GM21423 (cell line): ENCODE measurements around the gene SYNDIG1.

ENCODE experiments used
- ATAC-seq: cut with Tn5 transposase; IDR thresholded peaks from one replicate; pipeline ENCODE4 v1.9.1; 2021; ENCODE audit warnings: mild to moderate bottlenecking, moderate library complexity; ENCODE audit not compliant: unreplicated experiment

The SYNDIG1 gene

DNA sequence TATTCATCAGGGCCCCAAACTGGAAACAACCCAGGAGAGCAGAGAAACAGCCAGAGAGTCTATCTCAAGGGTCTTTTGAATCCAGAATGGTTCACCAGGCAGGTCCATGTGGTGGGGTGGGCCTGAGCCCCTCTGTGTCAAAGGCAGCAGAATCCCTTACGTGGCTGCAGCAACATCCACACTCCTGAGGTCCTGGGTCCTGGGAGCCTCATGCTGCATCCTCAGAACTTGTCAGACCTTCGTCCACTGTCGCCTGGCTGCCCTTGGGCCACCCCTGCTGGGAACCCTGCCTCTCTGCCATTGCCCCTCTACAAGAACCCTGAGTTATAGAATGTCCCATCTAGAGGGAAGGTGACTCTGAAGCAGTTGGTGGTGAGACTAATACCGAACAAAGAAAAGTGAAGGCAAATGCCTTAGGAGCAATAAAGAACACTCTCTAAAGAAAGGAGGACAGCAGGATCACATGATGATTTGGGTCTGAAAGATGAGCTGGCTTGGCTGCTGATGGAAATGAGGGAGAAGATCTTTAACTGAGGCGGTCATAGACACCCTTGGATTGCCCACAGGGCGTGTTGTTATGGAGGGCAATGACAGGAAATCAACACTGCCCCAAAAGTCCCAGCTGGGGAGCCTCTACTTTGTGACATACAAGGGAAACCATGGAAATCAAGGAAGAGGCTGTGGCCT, 161.2 kb downstream of the SYNDIG1 start:
- ATAC-seq: no peak

DNA sequence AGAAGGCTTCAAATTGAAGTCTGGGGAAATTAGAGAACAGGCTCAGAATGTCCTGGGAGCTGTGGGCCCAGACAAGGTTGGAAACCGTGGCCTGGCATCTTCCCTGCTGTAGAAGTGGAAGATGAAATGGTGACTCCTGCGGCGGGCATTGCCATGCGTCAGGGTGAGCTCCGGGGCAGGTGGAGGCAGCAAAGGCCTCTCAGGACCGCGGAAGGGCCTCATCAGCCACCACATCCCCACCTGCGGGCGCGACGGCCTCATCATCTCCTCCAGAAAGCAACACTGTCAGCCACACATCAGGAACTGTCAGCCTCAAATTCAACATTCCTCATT, 161.7 kb downstream of the SYNDIG1 start:
- ATAC-seq: no peak

DNA sequence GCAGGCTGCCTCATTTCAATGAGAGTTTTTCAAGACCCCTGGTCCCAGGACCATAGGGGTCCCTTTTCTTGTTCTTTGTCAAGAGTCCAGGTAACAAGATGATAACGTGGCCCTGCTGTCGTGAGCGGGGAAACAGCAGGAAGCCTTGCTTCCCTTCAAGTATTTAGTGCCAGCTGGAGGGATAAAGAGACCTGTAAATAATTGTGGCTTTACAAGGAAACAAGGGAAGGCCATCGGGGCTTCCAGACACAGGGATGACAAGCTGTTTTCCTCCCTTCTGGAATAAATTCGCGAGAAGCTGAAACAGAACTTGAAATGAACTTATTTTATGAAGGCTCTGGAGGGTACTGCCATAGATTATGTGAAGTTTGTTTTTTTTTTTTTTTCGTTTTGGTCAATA, 163.2 kb downstream of the SYNDIG1 start:
- ATAC-seq: no peak

DNA sequence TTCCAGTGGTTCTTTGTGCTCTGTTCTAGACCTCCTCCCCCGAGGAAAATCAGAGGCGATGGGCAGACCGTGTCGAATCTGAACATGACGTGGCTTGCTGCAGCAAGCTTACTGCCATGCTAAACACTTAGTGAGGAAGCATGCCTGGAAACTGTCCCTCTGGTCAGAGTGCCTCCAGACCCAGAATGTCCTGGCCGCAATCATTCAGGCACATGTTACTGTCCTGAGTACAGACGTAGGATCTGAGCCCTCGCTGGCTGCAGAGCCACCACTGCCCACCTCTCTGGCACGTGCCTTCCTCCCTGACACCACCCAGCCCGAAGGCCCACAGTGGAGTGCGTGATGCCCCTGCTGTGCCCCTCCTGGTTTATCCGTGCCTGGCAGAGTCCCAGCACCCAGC, 163.6 kb downstream of the SYNDIG1 start:
- no peak for ATAC-seq

DNA sequence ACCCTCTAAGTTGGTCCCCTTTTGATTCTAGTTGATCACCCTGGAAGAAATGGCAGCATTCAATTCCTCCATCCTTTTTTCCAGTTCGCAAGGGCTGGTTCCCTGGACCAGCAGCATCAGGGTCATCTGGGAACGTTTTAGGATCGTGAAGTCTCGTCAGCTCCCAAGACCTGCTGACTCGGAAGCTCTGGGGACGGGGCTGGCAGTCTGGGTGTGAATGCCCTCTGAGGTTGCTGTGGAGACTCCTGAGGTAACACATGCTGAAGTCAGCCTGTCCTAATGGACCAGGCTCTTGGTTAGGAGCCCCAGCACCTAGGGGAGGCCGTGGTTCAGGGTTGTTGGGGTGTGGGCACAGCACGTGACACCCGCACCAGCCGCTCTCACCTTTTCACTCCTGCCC, 164.1 kb downstream of the SYNDIG1 start:
- no peak for ATAC-seq

DNA sequence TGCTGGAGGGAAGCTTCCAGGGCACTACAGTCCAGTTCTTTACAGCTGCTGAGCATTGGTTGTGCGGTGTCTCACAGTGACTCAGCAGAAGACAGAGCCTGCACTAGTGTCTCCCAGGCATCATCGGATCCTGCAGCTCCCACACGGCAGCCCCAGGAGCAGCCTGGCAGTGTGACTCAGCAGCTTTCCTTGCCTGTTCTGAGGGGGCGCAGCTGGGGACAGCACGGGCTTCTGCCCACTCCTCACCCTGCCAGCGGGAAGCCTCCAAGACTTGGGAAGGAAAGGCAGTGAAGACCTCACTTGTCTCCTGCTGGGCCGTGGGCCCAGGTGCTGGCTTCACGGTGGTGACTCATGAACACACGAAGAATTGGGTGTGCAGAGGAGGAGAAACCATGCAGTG, 165.4 kb downstream of the SYNDIG1 start:
- ATAC-seq: no peak

DNA sequence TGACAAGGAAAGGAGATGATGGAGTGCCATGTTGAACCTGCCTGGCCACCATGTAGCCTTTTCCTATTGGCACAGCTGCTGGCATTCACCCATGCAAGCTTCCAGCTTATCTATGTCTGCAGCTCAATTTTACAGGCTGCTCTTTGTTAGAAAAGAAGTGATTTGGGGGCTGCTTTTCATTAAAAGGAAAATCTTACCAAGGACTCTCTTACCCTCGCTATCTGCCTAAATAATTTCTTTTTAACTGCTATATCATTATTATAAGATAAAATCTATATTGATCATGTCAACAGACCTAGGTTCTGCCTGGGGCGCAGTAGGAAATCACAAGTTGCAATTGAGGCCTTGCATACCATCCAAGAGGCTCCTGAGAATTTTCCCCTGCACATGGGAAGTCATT, 167.2 kb downstream of the SYNDIG1 start:
- ATAC-seq: no peak

DNA sequence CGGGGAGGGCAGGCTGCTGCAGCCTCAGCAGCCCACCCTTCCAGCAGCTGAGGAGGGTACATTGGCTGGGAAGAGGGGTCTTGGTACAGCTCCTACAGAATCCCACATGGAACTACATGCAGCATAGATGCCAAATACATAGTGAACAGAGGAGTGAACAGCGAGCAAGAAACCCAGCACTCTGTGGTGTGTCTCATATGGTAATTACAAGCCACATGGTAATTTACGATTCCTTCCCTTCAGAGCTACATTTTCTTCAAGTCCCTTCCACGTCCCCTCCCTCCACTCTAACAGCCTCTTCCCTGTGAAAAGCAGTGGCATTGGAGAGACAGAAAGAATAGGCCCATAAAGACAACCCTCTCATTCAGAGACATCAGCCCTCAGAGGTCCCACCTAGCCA, 167.7 kb downstream of the SYNDIG1 start:
- ATAC-seq: no peak

DNA sequence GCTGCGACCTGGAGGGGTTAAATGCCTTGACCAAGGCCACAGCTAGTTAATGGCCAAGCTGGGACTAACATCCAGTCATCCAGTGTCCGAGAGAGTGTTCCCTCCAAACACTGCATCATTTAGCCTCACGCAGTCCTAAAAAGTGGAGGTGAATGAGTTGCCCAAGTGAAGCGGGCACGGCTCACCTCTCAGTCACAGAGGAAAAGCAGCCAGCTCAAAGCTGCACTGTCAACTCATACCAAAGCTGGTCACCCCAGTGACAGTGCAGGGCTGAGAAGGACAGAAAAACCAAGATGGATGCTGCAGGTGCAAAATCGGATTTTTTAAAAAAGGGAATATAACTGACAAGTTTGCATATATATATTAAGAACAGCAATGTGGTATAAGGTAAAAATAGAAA, 168.5 kb downstream of the SYNDIG1 start:
- no peak for ATAC-seq

DNA sequence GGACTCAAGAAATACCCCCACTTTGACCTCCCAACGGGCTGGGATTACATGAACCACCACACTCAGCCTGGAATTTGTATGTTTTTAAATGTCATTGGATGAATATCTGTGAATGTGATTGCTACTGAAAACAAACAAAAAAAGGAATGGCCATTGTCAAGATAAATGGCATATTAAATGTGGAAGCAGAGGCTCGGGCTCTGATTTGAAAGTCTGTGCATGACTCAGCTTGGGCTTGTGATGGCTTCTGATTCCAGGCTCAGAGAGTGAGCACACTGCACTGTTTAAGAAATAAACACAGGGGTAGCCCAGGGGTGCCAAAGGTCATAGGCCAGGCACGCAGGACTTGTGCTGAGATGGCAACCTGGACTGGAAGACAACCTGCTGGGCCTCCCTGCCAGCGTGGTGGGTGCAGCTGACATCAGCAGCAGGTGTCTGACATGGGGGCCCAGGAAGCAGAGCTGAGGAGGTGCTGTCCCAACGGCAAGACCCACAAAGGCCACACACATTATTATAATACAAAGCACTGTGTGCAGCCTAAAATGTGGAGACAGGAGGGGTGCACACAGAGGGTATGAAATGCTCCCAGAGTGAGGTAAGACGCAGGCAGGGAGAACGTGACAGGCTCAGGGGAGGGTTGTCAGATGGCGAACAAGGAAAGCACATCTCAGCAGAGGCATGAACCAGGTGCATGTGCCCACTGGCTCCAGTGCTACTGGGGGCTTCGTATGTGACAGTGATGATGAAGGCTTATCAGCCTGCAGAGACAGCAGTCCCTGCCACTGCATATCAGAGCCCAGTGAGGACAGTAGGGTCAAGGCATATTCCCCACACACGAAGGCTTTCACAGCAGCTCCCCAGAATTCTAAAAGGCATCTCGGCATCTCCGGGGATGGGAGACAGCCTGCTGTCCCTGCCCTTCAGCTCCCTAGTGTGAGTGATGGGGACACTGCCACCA, 169.4 kb downstream of the SYNDIG1 start:
- ATAC-seq: no peak

DNA sequence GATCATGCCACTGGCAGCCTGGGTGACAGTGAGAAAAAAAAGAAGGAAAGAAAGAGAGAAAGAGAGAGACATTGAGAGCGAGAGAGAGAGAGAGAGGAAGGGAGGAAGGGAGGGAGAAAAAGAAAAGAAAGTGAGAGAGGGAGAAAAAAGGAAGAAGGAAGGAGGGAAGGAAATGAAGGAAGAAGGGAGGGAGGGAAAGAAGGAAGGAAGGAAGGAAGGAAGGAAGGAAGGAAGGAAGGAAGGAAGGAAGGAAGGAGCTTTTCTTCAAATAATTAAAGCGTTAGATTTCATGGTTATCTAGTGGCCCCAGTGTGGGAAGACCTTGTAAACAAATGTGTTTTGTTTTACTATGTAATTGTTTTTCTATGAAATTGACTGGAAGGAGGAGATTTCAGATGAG, 170.8 kb downstream of the SYNDIG1 start:
- ATAC-seq: no peak

DNA sequence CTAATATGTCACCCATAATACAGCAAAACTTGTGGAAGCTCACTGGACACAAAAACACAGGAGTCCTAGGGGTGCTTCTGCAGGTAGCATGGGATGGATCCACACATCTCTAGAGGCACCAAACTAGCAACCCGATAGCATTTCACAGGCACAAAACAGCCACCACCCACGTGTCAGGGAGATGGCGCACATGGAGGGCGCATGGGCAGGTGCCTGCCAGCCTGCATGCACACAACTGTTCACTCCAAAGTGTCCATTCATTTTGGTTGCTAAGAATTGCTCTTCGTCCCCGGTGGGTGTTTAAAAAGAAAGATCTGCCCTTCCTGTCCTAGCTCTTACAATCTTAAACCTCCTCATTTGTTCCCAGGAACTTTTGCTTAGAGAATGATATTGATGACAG, 171.3 kb downstream of the SYNDIG1 start:
- no peak for ATAC-seq

DNA sequence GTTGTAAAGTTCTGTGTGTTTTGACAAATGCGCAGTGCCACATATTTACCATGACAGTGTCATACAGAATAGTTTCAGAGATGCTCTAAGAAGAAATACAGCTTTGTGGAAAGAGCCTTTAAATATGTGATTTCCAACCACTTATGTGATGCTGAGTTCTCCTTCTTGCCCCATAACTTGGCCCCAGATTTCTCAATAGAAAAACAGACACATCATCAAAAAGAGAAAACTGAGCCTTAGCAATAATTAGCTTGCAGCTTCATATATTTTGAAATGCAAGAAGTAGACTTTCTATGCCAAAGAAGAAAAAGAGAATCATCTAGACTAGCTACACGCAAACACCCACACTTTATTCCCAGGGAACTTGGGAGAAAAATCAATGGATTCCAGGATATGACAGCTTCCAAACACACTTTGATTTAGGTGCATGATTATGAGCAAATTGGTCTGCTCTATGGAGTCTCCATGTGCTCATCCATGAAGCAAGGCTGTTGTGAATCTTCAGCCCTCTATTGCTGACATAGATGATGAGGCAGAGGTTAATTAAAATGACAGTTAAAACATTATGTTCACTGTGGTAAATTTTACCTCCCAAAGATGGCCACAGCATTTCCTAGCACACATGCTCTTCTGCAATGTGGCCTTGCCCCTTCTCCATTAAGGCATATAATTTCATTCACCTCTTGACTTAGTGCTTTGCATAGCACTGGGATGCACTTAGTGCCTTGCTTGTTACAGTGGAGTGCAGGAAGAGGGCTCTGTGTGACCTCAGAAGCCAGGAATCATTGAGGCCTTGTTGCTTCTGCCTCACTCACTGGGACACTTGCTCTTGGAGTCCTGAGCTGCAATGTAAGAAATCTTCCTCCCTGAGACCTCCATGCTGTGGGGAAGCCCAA, 174.6 kb downstream of the SYNDIG1 start:
- no peak for ATAC-seq

DNA sequence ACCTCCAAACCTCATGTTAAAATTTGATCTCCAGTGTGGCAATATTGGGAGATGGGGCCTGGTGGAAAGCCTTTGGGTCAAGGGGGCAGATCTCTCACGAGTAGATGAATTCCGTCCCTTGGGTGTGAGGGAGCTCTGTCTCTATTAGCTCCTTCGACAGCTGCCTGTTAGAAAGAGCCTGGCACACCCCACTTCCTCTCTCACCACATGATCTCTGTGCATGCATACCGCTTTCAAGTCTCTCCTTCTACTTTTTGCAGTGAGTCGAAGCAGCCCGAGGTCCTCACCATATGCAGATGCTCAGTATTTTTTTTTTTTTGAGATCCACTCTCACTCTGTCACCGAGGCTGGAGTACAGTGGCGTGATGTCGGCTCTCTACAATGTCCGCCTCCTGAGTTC, 176.9 kb downstream of the SYNDIG1 start:
- no peak for ATAC-seq

DNA sequence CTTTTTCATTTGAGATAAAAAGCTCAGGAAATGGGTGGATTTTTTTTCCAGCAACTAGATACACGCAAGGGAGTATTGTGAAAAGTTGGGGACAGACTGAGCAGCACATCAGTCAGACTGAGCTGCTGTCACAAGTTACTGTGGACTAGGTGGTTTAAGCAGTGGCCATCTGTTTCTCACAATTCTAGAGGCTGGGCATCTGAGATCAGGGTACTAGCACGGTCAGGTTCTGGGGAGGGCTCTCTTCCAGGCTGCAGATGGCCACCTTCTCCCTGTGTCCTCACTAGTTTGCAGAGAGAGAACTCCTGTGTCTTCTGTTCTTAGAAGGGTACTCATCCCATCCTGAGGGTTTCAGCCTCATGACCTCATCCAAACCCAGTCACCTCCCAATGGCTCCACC, 178.3 kb downstream of the SYNDIG1 start:
- no peak for ATAC-seq

DNA sequence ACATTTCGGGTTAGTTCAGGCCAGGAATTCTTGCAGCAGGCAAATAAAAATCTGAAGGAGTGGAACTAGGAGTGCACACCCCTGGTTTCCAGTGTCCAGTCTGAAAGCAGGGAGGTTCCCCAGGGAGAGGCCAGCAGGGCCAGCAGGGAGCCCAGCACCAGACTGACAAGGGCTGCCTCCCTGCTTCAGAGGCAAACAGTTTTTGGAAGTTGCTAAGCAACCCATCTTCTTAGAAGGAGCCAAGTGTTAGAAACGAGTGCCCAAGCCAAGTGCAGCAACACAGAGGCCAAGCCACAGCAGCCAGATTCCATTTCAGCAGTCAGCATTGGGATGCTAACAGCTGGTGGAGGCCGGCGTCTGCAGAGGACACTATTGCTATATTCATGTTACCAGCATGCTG, 179.1 kb downstream of the SYNDIG1 start:
- ATAC-seq: no peak

DNA sequence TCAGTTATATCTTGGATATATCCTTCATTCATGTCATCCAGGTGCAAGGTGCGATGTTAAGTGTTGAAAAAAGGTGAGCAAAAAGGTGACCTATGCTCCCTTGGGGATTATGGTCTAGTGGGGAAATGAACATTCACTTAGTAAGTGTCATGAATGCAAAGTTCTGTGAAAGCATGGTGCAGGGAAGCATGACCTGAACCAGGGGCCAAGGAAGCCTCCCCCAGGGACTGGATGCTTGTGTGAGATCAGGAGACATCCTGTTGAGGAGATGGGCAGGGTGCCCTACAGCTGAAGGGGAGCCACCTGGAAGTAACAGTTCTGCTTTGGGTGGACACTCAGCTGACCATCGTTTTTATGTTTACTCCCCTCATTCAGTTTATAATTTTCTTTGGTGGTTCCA, 179.5 kb downstream of the SYNDIG1 start:
- ATAC-seq: peak; percentile 62

DNA sequence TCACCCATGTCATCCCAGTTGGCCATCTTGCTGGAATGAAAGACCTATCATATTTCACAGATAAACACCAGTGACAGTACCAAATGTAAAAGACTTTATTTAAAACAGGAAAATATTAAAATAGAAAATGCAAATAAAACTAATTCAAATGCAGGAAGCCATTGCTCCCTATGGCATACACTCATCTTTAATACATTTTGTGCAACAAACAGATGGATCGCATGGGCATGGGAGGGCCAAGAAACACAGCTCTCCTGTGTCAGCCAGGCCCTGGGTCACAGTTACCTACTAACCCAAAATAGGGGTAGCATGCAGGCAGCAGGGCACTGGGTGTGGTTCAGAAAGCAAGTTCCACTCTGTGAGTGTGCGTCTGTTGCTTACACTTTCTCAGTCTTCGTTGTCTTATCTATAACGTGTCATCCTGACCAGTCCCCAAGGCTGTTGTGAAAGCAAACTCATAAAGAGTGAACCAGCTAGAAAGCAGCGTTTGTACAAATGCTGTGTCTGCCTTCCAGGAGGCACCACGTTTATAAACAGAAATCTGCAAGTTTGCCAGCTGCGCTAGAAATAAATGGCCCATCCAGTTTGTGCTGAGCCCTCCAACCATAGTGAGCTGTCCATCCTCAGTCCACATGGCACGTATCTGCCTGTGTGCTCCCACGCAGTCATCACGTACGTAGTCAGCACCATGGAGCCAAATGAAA, 180.5 kb downstream of the SYNDIG1 start:
- no peak for ATAC-seq

DNA sequence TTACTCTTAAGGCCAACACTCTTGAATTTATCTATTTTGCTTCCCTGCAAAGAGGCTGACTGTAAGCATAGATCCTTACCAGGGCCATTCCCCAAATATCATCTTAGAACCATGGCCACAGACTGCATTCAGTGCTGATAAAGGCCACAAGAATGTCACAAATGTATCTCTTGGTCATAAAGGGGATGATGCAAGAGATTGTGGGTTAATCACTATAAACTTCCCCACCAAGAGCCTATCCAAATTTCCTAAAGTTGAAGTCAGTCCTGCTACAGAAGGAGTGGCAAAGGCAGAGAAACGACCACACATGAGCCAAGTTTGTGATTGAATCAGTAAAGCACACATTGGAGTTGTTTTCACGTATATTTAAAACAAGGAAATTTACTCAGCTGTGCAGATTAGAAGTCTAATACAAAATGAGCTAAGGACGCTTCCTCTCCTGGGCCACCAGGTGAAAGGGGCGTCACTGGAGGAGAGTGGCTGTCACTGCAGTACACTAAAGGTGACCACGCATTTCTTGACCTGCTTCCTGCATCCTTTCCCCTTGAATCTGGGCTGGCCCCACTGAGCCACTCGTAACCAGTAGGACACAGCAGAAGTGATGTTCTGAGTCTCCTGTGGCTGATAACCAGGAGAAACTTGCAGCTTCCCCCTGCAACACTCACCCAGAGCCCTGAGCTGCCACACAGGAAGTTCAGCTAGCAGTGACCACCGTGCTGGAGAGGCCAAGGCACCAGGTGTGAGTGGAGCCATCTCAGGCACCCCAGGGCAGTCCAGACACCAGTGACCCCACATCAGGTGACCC, 181.9 kb downstream of the SYNDIG1 start:
- no peak for ATAC-seq

DNA sequence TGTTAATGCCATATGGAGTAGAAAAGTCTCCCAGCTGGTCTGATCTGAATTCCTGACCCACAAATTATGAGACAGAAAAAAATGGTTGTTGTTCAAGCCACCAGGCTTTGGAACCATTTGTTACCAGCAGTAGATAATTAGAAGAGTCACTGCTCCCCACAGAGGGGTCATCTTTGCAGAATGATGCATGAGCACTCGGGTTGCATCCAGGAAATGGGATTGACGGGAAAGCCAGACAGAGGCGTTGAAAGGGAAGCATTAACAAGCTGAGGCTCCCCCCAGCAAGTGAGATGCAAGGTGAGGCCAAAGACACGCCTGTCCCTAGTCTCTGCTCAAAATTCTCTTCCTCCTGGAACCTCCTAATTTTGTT, 182.5 kb downstream of the SYNDIG1 start:
- no peak for ATAC-seq
